NCI-H524 (cell line): Measurements from ENCODE around the gene TYW1B.
A peak's percentile ranks its signal among the peaks of the same experiment; 100 is the strongest.
"Not testable (repeated sequence)": the region's sequence is repeated elsewhere in the genome, so short reads cannot be mapped to it uniquely, and the experiment has no call there.

Experiments used
- DNase-seq, 2 experiments: peaks; one replicate each; lab custom pipeline; 2025; lab: John Stamatoyannopoulos, UW

The TYW1B gene

GRCh38 chr7:72554401-72554800, 273.6 kb downstream of the TYW1B start:
- not testable (repeated sequence) for DNase-seq

- DNase-seq = peak in 1 of 2 experiments; percentile 44
Observed at GRCh38 chr7:72550454-72550853, 277.5 kb downstream of the TYW1B start.

GRCh38 chr7:72546586-72547237, 281.3 kb downstream of the TYW1B start:
- DNase-seq = not testable (repeated sequence)

GRCh38 chr7:72544531-72544930, 283.5 kb downstream of the TYW1B start:
- not testable (repeated sequence) for DNase-seq

GRCh38 chr7:72540923-72541322, 287.1 kb downstream of the TYW1B start:
- DNase-seq = no peak

GRCh38 chr7:72540106-72540611, 287.8 kb downstream of the TYW1B start:
- no peak for DNase-seq

- no peak for DNase-seq
Observed at GRCh38 chr7:72539702-72540101, 288.3 kb downstream of the TYW1B start.

- DNase-seq = no peak
Observed at GRCh38 chr7:72538856-72539255, 289.1 kb downstream of the TYW1B start.

- DNase-seq = no peak
Observed at GRCh38 chr7:72538147-72538546, 289.9 kb downstream of the TYW1B start.

- peak in 1 of 2 experiments; percentile 49 for DNase-seq
Observed at GRCh38 chr7:72536038-72536437, 292.0 kb downstream of the TYW1B start.

- DNase-seq = not testable (repeated sequence)
Observed at GRCh38 chr7:72531048-72531447, 297.0 kb downstream of the TYW1B start.
